NCI-H1417 (cell line): ENCODE data around the gene PDGFB.

Experiments
- DNase-seq, 3 experiments: peaks; one replicate each; lab custom pipeline; 2025; lab: John Stamatoyannopoulos, UW

PDGFB gene

DNA sequence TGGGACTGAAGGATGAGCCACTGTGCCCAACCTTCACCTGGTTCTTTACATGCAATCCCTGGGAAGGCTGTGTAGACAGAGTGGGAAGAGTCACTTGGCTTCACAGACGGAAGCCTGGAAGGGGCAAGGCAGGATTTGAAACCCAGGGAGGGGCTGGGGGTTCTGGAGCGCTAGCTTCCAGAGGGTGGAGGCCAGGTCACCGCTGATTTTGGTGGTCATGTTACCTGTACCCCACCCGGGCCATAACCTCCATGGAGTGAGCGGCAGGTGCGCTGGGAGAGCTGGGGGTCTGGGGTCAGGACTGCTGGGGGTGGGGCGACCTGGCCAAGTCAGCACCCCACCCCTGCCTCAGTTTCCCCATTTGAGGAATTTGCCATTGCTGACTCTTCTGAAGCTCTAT, 38.3 kb downstream of the PDGFB start:
- no peak for DNase-seq

GRCh38 chr22:39205344-39206021, 39.3 kb downstream of the PDGFB start:
- no peak for DNase-seq

DNA sequence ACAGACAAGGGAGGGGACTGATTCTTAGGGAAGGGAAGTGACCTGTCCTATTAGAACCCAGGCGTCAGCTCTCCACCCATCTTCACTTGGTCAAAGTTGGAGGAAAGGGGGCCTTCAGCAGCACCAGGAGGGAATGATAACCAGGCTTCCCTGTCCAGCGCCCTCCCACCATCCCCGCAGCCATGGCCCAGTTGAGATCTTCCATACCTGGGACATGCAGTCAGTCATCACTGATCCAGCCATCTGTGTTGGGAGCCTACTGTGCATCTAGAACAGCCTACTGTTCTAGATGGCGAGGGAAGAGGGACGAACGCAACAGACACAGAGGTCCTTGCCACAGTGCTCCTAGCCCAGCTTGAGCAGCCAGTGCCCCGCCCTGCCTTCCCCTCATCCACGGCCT, 40.6 kb downstream of the PDGFB start:
- no peak for DNase-seq

DNA sequence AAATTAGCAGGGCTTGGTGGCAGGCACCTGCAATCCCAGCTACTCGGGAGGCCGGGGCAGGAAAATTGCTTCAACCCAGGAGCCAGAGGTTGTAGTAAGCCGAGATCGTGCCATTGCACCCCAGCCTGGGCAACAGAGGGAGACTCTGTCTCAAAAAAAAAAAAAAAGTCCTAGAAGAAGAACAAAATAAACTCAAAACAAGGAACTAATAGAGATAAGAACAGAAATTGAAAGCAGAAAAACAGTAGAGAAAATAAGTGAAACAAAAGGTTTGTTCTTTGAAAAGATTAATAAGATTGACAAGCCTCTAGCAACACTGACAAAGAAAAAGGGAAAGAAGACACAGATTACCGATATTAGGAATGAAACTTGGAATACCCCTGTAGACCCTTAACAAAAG, 47.2 kb downstream of the PDGFB start:
- DNase-seq, result no peak

GRCh38 chr22:39194098-39194497, 50.7 kb downstream of the PDGFB start:
- DNase-seq, result no peak

DNA sequence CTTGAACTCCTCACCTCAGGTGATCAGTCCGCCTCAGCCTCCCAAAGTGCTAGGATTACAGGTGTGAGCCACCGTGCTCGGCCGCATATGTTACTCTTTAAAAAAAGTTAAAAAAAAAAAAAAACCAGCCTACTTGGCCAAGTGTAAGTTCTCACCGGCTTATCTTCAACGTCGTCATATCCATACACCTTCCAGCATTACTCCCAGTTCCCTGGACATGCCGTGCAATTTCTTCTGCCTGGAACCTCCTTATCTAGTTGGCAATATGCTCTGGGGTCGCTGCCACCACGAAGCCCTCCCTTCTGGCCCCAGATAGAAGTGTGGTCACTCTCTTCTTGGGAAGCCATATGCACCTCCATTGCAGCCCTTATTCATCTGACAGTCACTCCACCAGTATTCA, 56.0 kb downstream of the PDGFB start:
- DNase-seq, result no peak

DNA sequence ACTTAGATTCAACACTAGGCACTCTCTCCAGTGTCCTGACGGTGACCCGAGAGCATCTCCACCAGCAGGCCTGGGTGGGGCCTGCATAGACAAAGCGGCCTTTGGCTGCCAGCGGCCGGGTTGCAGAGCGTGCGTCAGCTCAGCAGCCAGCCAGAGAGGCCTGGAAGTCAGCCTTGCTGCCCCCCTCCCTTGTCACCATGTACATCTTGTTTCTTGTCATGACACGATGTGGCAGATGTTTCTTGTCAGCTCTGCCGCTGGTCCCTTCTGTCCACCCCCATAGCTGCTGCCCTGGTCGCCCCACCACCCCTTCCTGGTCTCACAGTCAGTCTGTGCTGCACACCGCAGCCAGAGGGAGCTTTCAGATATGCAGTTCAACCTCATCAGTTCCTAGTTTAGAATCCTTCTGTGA, 59.2 kb downstream of the PDGFB start:
- no peak for DNase-seq

- no peak for DNase-seq
Measured at GRCh38 chr22:39184586-39185577, 59.9 kb downstream of the PDGFB start.

GRCh38 chr22:39183991-39184585, 60.7 kb downstream of the PDGFB start:
- no peak for DNase-seq

- no peak for DNase-seq
Measured at GRCh38 chr22:39182478-39183030, 62.2 kb downstream of the PDGFB start.

GRCh38 chr22:39181778-39182177, 63.0 kb downstream of the PDGFB start:
- DNase-seq, result no peak

- DNase-seq, result no peak
Measured at GRCh38 chr22:39181356-39181755, 63.4 kb downstream of the PDGFB start.

DNA sequence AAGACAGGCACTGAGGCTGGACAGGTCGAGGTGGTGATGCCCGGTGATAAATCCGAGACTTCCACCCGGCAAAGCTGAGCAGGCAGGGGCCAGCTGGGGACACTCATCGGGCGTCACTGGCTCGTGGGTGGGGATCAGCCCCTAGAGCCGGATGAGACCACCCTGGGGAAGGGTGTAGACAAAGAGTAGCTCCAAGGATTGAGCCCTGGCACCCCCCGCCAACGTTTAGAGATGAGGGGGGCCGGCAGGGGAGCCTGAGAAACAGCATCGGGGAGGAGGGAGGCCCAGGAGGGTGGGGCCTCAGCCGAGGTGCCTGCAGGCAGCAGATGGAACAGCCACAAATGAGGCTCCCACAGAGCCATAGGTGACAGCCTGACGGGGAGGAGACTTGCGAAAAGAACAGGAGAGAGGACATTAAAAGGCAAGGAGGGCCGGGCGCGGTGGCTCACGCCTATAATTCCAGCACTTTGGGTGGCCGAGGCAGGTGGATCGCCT, 64.9 kb downstream of the PDGFB start:
- DNase-seq, result no peak

DNA sequence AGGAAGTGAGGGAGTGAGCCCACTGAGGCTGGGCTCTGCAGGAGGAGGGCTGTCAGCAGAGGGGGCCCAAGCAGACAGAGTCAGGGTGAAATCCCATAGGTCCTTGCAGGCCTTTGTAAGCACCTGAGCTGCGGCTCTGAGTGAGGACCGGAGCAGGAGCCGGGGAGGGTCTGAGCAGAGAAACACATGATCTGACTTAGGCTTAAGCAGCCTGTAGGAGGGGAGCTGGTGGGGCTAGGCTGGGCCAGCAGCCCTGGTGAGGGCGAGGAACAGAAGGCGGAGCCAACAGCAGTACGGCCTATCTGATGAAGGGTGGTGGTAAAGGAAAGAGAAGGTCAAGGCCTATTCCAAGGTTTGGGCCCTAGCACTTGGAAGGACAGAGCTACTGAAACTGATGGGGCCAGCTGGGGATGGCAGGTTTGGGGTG, 65.4 kb downstream of the PDGFB start:
- no peak for DNase-seq

DNA sequence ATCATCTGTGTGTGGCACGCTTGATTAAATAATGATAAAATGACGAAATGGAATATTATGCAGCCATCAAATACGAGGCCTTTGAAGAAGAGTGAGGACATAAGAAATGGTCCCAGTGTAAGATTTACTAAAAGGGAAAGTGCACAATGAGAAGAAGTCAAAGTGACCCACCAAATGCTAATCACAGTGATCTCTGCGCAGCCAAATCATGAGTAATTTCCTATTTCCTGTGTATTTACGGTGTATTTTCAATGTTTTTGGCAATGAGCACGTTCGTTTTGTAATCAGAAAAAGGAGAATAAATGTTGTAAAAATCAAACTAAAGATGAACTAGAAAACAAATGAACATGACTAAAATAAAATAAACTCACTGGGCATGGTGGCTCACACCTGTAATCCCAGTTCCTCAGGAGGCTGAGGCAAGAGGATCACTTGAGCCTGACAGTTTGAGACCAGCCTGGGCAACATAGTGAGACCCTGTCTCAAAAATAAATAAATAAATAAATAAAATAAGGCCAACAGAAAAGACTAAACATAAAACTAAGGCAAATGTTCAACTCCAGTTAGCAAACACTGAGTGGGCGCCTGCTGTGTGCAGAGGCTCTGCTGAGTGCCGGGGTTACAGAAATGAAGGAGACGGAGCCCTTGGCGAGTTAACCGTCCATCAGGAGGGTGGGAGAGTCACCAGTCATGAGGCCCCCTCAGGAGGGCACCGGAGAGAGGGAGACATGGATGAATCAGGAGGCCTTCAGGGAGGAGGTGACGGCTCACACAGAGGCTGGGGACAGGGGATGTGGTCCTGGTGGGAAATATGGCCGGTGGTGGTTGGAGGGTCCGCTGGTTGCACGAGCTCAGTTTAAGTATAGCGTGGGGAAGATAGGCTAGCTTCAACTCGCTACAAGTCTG, 66.3 kb downstream of the PDGFB start:
- no peak for DNase-seq

DNA sequence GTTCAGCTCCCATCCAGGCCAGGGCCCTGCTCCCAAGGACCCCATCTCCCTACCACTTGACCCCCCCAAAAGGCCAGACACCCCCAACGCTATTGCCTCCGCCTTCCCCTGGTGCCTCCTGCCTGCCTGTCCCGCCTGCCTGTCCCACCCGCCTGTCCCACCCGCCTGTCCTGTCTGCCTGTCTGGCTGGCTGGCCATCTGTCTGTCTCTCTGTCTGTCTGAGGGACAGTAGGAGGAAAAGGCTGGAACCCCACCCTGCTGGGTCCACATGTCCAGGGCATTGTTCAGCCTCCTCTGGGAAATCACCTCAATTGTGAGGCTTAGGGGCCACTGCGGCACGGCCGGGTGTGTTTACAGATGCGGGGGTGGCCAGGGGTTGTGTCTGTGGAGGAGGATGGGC, 67.0 kb downstream of the PDGFB start:
- DNase-seq, result no peak

DNA sequence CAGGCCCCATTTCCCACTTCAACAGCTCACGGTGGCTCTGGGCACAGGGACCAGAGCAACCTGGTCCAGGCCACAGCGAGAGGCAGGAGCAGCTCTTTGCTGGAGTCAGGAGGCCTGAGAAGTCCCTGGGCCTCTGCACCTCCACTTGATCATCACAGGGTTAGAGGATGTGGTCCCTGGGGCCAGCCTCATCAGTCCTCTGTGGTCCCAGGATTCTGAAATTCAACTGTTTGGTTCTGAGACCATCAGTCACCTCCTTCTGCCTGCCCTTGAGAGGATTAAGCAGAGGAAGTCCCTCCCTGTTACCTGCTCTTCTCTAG, 67.4 kb downstream of the PDGFB start:
- no peak for DNase-seq

DNA sequence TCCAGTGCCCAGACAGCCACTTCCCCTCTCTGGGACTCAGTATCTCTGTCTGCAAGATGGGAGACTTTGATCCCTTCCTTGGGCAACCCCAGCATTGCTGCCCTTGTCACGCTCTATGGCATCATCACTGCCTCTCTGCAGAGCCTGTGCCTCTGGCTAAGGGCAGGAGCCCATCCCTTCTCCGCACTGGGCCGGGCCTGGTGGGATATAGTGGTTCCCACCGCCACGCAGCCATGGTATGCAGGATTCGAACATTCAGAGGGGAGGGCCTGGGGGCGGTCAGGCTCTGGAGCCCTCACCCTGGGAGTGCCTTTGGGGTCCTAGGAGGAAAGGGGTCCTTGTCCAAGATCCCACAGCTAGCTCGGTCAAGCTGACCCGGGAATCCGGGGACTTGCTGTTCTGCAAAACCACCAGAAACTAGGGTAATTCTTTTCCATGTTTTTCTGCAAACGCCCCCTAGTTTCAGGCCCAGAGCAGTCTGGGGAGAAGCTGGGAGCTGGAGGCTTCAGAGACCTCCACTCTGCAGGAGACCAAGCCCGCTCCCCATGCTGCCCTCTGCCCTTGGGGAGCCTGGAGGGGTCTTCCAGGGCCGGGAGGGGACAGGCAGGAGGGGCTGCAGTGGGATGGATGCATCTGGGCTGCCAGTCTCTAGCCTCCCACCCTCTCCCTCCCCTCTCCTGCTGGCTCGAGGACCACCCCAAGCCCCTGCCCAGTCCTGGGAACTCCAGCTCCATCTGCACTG, 67.9 kb downstream of the PDGFB start:
- no peak for DNase-seq

DNA sequence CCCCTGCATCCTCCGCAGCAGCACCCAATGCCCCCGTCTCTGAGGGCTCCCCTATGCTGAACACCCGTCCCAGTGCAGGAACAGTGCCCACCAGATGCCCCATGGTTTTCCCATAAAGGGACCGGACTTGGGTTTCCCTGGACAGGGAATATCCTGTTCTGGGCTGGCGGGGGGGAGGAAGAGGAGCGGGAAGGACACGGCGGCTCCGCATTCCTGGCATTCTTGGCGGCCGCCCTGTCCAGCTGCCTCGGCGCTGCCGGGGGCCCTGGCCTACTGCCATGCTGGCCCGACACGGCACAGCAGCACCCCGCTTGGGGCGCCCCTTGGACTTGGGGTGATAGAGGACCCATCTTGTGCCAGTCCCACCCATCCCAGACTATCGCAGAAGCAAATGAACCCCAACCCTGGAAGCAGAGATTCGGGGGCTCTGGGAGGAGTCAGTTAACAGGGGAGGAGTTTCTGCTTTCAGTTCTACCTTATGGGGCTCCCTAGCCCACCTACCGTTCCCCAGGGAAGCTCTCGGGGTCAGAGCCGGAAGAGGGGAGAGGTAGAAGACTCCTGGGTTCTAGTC, 68.6 kb downstream of the PDGFB start:
- DNase-seq, result no peak
